ENCODE measurements around the gene SCN4A.
"Not testable (repeated sequence)": the region's sequence is repeated elsewhere in the genome, so short reads cannot be mapped to it uniquely, and the experiment has no call there.

Gene SCN4A

DNA sequence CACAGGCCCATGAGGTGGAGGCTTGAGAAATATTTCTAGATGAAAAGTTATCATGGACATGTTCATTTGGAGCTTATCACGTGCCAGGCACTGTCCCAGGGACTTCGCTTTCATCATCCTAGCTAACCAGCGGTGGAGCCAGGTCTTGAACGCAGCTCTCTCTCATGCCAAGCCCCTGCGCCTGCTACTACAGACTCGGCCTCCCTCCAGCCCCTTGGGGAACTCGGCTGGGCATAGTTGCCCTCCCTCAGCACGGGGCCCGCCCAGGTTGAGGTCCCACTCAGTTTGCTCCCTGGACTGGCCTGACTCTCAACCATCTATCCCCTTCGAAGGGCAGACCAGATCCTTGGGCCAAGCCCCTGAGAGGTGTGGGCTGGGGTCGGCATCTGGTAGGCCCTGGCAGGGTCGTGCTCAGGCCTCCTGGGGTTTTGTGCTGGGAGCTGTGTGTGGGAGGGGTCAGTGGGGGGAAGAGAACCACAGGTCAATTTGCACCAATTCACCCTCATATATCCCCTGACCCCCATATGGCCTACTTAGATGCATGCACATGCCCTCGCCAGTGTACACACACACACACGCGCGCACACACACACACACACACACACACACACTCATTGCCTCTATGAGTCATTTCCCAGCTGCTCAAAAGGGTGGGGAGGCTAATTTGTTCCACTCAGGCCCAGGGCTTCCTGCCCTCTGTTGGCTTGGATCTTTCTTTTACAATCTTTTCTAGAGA, 12.1 kb upstream of the SCN4A start:
- no peak for DNase-seq

GRCh38 chr17:63984236-63984635, 11.5 kb upstream of the SCN4A start:
- DNase-seq = no peak

- DNase-seq = no peak
These were observed 10.6 kb upstream of the SCN4A start for GRCh38 chr17:63983320-63983719.

DNA sequence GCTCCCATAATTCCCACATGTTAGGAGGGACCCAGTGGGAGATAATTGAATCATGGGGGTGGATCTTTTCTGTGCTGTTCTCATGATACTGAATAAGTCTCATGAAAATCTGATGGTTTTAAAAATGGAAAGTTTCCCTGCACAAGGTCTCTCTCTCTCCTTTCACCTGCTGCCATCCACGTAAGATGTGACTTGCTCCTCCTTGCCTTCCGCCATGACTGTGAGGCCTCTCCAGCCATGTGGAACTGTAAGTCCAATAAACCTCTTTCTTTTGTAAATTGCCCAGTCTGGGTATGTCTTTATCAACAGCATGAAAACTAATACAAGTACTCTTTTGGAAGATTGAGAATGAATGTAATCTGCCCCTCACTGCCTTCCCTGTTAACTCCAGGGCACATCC, 9.9 kb upstream of the SCN4A start:
- DNase-seq = not testable (repeated sequence)

- DNase-seq = no peak
These were observed 5.8 kb upstream of the SCN4A start for GRCh38 chr17:63978272-63979200.

- no peak for DNase-seq
These were observed 4.0 kb upstream of the SCN4A start for GRCh38 chr17:63976702-63977101.

- no peak for DNase-seq
These were observed 2.9 kb upstream of the SCN4A start for GRCh38 chr17:63975541-63976092.

- DNase-seq = no peak
These were observed 2.0 kb upstream of the SCN4A start for GRCh38 chr17:63974594-63975192.

DNA sequence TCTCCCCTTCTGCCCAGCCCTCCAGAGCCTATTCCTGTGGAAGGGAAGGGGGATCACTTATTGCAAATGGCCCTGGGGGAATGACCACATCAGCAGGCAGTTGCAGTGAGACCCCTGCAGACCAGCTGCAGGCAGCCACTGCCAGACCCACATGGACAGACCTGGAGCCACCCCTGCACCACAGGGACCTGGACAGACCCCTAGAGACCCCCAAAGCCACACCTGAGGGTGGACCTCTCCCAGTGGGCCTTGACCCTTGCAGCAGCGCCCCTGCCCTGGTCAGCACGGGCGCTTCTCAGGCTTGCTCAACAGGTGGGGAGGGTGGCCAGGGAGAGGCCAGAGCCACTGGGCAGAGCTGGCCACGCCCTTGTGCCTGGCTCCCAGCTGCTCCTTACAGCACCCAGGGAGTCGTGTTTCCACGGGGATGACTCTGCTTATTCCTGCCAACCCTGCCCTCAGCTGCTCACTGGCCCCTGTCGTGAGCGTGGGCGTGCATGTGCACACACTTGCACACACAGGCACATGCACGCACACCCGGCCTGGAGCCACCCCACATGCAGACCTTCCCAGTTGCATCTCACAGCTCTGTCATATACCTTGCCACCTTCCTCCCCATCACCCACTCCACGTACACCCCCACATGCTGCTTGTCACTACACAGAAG, 1.3 kb upstream of the SCN4A start:
- no peak for DNase-seq

GRCh38 chr17:63973247-63973646, 529 bp upstream of the SCN4A start:
- DNase-seq = no peak

DNA sequence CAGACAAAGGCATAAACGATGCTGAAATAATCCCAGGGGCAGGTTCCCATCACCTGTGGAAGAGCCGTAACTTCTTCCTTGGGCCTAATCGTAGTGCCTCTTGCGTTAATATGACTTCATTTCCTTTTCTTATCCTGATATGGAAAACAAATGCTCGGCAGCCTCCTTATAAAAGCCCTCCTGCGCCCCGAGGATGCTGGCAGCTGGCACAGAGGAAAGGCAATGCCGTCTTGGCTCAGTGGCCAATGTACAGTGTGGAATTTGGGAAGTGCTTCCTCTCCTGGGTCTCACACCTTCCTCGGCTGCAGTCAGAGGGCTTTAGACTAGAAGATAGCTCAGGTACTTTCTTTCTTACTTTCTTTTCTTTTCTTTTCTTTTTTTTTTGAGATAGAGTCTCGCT, 3.4 kb downstream of the SCN4A start:
- no peak for DNase-seq

DNA sequence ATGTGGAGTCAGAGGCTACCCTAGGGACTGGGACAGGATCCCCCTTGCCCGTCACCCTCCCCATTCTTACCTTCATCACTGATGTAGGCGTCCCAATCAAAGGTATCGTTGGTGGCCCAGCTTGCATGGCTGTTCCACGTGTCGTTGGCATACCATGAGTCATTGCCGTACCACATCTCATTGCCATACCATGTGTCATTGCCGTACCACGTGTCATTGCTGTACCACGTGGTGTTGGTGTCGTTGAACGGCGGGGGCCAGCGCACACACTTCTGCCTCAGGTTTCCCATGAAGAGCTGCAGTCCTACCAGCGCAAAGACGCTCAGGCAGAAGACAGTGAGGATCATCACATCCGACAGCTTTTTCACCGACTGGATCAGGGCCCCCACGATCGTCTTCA, 4.8 kb downstream of the SCN4A start:
- no peak for DNase-seq

DNA sequence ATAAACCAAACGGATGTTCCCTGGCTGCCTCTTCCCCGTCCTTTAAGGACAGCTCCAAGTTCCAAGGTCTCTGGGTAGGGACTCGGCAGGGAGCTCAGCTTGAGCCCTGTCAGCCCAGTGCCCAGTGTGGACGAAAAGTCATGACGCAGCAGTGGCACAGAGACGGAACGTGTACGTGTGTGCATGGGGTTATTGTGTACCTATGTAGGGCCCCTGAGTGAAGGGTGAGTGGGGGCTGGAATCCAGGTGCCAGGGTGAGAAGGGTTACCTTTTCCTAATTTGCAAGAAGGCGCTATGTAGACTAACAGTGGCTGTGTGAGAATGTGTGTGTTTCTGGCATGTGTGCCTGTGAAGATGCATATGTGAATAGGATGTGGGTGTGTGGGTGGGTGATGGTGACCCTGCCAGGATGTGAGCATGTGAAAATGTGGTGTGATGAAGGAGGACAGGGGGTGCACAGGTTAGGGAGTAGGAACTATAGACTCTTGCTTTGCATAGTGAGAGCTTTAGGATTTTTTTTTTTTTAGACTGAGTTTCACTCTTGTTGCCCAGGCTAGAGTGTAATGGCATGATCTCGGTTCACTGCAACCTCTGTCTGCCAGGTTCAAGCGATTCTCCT, 6.0 kb downstream of the SCN4A start:
- no peak for DNase-seq

DNA sequence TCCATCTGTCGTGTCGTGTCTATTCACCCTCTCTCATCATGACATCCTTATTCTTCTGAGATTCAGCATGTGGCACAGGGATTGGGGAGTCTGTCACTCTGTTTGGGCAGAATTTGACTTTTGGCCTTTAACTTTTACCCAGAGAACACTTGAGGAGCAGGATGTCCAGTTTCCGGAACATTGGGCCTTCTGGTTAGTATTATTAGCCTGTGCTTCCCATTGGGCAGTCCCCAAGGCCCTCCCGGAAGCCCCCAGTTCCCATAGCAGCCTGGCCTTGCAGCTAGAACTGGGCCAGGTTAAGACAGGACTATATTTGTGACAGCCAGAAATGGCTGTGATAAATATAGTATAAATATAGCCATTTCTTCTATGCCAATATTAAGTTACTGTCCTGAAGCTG, 9.6 kb downstream of the SCN4A start:
- DNase-seq = no peak

DNA sequence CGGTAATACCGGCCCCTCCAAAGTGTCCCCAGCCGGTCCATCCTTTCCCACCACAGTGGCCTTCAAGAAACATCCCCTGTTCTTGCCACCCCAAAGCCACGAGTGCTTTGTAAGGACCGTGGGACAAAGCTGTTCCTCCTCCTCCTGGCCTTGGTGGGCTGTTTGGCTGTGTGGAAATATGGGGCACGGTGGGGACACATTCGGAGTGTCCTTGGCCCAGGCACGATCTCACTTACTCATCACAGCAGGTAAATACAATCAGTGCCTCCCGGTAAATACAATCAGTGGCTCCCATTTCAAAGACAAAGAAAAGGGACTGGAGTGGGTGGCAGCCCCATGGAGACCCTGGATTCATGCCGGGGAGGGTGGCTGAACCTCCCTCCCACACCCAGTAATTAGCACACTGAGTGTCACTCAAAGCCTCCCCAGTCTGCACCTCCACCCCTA, 10.4 kb downstream of the SCN4A start:
- no peak for DNase-seq

DNA sequence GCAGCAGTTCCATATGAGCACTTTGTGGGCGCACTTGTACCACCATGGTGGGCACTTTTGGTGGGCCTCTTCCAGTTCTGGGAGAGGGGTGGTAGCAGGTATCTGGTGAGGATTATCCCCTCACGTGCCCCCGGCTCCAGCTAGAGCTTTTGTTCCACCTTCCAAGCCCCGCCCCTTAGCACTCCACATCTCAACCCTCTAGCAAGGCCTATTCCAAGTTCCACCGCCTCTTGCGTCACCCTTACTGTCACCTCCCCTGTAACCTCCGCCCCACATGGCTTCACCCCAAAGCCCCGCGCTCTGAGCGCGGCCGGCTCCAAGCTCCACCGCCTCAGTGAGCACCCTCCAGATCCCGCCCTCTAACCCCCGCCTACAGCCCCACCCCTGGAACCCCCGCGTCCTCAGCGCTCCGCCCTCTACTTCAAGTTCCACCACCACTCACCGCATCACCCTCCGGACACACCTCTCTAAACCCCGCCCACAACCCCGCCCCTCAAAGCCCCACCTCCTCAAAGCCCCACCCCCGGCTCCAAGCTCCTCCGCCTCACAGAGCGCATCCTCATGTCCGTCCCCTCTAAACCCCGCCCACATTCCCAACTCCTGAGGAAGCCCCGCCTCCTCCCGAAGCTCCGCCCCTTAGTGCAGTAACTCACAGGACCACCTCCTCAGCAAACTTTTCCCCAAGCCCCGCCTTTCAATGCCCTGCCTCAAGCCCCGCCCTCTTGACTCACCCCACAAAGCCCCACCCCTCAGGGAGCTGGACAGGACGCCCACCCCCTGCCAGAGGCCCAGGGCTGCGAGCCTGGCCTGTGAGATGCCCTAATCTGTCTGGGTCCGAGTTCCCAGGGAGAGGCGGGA, 11.1 kb downstream of the SCN4A start:
- DNase-seq = no peak

- no peak for DNase-seq
These were observed 12.3 kb downstream of the SCN4A start for GRCh38 chr17:63960430-63960829.

- no peak for DNase-seq
These were observed 12.7 kb downstream of the SCN4A start for GRCh38 chr17:63960006-63960405.

GRCh38 chr17:63956296-63956920, 16.3 kb downstream of the SCN4A start:
- no peak for DNase-seq

- no peak for DNase-seq
These were observed 16.9 kb downstream of the SCN4A start for GRCh38 chr17:63955791-63956190.

- no peak for DNase-seq
These were observed 17.5 kb downstream of the SCN4A start for GRCh38 chr17:63955232-63955631.
